ENCODE measurements around the gene COX6B1.
A peak's percentile ranks its signal among the peaks of the same experiment; 100 is the strongest.
"Not testable (repeated sequence)": the region's sequence is repeated elsewhere in the genome, so short reads cannot be mapped to it uniquely, and the experiment has no call there.

Gene COX6B1, protein sequence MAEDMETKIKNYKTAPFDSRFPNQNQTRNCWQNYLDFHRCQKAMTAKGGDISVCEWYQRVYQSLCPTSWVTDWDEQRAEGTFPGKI

DNA sequence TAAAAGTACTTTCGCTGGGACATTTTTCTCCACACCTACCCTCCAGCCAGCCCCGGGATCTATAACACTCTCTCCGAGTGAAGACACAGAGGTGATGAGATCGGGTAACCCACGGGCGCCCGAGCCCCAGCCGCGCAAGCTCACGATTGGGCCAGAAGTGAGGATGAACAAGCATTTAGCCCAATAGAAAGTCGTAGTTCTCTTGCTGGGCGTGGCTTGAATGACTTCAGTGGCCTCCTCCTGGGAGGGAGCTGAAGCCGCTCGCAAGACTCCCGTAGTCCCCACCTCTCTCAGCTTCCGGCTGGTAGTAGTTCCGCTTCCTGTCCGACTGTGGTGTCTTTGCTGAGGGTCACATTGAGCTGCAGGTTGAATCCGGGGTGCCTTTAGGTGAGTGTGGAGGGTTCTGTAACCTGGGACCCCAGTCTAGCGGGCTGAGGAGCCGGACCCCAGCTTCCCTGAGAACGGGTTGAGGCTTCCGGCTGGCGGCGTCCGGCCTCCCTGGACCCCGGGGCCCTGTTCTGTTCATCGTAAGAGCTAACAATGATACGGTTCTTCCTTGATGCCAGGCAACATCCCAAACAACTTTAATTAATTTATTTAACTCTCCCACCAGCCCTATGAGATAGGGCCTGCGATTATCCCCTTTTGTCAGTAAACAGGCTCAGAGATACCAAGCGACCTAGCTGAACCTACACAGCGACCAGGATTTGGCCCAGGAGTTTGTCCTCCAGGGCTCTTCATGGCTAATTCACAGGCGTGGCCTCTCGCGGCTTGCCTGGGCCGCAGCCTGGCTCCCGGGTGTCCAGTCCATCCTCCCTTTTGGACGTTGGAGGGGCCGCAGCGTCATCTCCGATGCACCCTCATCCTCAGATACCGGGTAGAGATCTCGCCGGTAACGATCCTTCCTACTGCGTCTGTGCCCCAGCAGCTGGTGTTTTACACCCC, at the start of gene COX6B1:
Gene COX6B1 (plus strand): TSS at position 307 of the 945 bp plus-strand sequence. CDS start 2,921 bp downstream, outside the sequence.
- DNase-seq (ENCODE audit: low read depth in 2 of 2): peak; percentile 75 to 92

DNA sequence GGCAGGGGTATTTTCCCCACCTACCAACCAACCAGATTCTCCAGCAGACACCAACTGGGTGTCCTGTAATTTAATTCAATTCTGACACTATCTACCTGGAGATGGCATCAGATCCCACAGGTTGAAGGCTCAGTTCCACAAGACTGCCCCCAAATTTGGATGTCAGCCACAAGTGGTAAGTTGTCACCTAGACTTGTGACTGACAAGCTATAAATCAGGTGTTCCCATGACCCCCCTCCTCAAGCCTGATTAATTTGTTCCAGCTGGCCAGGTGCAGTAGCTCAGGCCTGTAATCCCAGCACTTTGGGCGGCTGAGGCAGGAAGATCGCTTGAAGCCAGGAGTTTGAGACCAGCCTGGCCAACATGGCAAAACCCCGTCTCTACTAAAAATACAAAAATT, 46.2 kb upstream of the COX6B1 start:
- DNase-seq (ENCODE audit: low read depth in 2 of 2): no peak

DNA sequence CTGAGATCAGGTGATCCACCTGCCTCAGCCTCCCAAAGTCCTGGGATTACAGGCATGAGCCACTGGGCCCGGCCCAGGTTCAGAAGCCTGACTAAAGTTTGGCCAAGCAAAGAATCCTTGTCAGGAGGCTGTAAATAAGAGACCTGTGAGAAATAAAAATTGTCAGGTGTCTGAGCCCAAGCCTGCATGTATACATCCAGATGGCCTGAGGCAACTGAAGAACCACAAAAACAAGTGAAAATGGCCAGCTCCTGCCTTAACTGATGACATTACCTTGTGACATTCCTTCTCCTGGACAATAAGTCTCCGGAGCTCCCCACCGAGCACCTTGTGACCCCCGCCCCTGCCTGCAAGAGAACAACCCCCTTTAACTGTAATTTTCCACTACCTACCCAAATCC, 43.7 kb upstream of the COX6B1 start:
- DNase-seq (ENCODE audit: low read depth in 2 of 2): not testable (repeated sequence)

DNA sequence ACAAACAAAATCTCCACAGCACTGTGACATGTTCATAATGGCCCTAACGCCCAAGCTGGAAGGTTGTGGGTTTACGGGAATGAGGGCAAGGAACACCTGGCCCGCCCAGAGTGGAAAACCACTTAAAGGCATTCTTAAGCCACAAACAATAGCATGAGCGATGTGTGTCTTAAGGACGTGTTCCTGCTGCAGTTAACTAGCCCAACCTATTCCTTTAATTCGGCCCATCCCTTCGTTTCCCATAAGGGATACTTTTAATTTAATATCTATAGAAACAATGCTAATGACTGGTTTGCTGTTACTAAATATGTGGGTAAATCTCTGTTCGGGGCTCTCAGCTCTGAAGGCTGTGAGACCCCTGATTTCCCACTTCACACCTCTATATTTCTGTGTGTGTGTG, 41.0 kb upstream of the COX6B1 start:
- DNase-seq (ENCODE audit: low read depth in 2 of 2): not testable (repeated sequence)

DNA sequence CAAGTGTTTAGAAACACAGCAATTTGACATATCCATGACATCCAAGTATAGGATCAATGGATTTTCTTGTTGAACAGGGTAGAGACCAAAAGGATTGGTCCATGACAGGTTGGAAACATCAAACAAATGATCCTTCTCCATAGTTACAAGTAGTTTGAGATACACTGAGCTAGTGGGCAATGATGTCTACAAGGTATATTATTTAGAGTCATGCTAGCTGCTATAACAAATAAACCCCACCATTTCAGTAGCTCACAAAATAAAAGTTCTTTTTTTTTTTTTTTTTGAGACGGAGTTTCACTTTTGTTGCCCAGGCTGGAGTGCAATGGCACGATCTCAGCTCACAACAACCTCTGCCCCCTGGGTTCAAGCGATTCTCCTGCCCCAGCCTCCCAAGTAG, 40.5 kb upstream of the COX6B1 start:
- no peak for DNase-seq (ENCODE audit: low read depth in 2 of 2)

DNA sequence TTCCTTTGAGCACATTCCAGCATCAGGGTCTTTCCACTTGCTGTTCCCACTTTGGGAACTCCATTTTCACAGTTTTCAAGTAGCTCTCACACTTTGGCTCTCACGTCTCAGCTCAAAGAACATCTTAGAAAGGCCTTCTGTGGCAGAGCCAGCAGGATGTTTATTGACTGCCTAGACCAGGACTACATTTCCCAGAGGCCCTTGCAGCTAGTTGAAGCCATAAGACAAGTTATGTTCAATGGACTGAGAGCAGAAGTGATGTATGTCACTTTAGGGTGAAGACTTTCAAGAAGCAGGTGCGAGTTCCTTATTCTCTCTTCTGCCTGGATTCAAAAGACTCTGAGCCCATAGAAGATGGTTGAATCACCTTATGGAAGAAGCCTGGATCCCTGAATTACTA, 39.9 kb upstream of the COX6B1 start:
- DNase-seq (ENCODE audit: low read depth in 2 of 2): no peak

DNA sequence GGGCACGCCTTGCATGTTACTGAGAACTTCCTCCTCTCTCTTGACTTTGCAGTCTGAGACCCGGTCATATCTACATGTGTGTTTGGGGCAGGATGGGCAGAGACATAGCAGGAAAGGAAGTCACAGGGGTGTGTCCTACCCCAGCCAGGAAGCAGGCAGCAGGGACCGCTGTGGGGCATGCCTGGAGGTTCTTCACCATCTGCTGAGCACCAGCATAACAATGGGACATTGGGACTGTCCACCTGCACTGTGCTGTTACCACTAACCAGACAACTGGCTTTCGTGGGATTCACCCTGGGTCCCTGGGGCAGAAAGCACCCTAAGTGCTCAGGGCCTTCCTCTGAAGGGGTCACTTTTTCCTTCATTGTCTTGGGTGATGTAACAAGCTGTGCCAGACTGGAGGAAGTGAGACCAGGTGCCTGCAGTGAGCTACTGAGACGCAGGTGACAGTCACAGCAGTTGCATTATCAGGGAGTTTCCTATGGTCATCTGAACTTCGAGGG, 38.2 kb upstream of the COX6B1 start:
- DNase-seq (ENCODE audit: low read depth in 2 of 2): no peak

DNA sequence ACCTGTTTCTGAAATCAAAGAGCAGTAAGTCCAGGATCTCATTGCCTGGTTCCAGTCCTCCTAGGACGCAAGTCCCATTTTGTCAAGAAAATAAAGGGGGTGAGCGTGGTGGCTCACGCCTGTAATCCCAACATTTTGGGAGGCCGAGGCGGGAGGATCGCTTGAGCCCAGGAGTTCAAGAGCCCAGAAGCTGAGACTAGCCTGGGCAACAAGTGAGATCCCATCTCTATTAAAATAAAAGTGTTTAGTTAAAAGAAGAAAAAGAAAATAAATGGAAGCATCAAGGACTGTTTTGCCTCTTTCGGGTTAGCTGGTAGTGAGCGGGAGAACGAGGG, 35.9 kb upstream of the COX6B1 start:
- DNase-seq (ENCODE audit: low read depth in 2 of 2): no peak

DNA sequence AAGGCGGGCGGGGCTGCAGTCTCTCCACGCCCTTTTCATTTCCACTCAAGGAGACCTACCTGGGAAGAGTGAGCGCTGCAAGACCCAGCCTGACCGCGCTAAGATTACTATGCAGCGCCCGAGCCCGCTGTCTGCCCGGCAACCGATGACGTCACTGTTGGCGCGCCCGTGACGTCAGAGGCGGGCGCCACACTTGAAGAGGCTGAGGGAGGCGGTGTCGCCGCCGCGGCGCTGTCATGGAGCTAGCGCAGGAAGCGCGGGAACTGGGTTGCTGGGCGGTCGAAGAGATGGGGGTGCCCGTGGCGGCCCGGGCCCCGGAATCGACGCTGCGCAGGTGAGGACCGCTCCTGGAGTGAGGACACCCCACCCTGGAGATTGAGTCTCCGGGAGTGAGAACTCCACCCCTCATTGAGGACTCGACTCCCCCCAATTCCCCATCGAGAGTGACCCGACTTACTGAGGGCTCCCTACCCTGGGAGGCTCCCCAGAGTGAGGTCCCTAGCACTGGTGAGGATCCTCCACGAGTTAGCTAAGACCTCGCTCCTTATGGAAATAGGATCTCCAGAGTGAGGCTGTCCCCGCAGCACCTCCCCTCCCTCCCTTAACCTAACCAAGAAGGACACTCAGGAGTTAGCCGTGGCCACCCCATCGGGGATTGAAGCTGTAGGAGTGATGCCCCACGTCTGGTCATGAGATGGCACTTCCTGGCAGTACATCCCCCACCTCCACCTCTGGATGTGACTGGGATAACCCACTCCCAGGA, 35.4 kb upstream of the COX6B1 start, which contains the start of gene HAUS5:
Gene HAUS5 (plus strand): TSS at position 177 of the 763 bp plus-strand sequence. CDS start 60 bp downstream, at position 237.
- peak; percentile 85 to 91 for DNase-seq (ENCODE audit: low read depth in 2 of 2)

DNA sequence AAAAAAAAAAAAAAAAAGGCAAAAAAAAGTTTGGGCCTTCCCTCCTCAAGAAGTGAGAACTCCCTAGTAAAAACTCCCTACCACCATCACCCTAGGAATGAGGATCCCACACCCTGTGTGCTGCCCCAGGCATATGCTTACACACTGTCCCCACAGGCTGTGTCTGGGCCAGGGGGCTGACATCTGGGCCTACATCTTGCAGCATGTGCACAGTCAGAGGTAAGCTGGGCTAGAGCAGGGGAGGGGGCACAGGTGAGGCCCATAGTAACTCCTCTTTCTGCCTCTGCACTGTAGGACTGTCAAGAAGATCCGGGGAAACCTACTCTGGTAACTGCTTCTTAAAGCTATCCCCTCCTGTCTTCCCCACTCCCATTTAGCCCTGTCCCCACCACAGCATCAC, 34.5 kb upstream of the COX6B1 start:
- no peak for DNase-seq (ENCODE audit: low read depth in 2 of 2)

DNA sequence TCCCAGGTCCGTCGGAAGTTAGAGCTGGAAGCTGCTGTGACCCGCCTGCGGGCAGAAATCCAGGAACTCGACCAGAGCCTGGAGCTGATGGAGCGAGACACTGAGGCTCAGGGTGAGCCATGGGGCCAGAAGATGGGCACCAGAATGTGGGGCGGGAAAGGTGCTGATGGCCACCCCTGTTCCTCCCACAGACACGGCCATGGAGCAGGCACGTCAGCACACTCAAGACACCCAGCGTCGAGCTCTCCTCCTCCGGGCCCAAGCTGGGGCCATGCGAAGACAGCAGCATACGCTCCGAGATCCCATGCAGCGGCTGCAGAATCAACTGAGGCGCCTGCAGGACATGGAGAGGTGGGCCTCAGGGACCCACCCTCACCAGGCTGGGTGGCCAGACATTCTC, 33.1 kb upstream of the COX6B1 start:
- no peak for DNase-seq (ENCODE audit: low read depth in 2 of 2)

DNA sequence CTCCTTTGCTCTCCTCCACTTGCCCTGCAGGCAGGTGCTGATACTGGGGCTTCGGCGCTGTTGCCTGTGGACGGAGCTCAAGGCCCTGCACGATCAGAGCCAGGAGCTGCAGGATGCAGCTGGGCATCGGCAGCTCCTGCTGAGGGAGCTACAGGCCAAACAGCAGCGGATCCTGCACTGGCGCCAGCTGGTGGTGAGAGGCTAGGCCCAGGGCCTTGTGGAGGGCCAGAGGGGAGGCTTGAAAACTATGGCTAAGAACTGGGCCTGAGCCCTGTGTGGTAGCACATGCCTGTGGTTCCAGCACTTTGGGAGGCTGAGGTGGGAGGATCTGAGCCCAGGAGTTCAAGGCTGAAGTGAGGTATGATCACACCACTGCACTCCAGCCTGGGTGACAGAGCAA, 29.3 kb upstream of the COX6B1 start:
- no peak for DNase-seq (ENCODE audit: low read depth in 2 of 2)

DNA sequence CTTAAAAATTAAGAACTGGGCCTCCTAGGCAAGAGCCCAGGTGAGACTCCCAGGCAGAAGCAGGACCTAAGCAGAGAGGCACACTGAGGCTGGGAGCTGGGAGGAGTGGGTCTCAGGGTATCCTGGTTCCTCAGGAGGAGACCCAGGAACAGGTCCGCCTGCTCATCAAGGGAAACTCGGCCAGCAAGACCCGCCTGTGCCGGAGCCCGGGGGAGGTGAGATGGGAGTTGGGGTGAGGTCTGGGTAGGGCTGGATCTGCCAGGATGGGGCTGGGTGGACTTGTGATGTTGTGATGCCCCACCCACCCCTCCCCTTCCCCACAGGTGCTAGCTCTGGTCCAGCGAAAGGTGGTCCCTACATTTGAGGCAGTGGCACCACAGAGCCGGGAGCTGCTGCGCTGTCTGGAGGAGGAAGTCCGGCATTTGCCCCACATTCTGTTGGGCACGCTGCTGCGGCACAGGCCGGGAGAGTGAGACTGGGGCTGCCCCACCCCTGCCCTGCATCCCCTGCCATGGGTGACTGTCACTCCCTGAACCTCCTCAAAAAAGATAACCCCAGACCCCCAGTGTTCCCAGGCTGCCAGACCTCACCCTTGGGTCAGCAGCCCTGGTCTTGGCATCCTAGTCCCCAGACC, 28.7 kb upstream of the COX6B1 start:
- DNase-seq (ENCODE audit: low read depth in 2 of 2): no peak

DNA sequence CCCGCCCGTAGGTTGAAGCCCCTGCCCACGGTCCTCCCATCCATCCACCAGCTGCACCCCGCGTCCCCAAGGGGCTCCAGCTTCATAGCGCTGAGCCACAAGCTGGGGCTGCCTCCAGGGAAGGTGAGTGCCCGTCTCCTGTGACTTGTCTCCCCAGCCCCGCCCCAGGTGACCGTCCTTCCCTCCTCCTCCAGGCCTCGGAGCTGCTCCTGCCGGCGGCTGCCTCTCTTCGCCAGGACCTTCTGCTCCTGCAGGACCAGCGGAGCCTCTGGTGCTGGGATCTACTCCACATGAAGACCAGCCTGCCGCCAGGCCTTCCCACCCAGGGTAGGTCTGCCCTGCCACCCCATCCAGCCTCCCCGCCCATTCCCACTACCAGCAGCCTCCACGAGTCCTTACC, 28.1 kb upstream of the COX6B1 start:
- DNase-seq (ENCODE audit: low read depth in 2 of 2): no peak

DNA sequence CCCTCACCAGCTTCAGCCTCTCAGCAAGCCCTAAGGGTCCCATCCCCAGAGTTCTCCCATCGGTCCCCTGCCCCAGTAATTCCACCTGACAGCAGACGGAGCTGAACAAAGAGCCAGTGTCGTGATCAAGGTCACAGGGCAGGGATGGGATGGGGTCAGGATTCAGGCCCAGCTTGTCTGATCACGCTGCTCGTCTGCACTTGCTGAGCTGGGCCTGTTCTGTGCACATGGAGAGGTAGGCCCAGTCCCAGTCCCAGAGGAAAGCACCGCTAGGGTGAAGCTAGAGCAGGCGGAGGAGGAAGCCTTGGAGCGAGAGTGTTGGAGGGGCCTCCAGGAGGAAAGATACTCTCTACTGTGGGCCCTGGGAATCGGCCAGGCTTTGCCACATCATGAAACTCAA, 26.4 kb upstream of the COX6B1 start:
- DNase-seq (ENCODE audit: low read depth in 2 of 2): no peak

DNA sequence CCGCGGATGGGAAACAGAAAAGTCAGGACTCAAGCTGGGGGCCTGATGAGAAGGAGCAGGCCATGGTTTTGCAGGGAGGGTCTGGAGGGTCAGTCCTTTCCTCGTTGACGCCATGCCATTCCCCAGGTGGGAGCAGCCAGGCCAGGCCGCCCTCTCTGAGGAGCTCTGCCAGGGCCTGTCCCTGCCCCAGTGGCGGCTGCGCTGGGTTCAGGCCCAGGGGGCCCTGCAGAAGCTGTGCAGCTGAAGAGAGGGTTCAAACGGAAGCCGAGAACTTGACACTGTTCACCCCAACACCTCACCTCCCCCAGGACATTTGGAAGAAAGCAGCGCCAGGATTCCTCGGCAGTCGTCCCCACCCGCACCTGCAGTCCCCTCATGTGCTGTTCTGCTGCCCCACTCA, 25.4 kb upstream of the COX6B1 start:
- DNase-seq (ENCODE audit: low read depth in 2 of 2): no peak

DNA sequence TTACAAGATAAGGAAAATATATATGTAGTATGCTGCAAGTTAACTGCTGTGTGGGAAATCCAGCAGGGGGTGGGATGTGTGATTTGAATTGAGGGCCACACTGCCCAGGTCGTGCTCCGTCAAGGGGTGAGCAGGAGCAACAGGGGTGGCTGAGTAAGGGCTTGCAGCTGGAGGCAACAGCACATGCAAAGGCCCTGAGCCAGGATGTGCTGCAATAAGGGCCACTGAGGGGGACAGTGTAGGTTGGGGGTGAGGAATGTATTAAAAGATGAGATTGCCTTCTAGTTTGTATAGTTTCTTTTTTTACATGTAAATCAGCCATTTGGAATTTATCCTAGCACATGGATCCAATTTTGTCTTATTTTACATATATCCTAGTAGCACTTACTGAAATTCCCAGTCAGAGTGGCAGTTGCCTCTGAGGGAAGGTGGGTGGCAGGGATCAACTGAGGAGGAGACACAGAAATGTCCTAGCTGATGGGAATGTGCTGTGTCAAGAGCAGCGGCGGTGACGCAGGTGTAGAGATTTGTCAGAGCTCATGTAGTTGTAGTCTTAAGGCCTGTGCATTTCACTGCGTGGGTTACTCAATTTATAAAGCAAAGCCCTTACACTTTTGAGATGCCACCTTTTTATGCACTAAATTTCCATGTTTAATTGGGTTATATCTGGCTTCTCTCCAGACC, 24.7 kb upstream of the COX6B1 start:
- DNase-seq (ENCODE audit: low read depth in 2 of 2): no peak

DNA sequence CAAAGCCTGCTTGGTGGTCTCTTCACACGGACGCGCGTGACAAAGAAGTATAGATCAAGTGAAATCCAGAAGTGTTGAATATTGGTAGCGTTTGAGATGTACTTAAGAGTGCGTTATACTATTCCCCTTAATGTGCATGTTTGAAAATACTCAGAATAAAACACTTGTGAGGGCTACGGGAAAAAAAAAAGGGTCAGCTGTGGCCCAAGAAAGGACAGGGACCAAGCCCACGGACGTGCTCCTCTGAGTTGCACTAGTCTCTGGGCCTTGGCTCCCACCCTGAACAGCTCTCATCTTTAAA, 19.9 kb upstream of the COX6B1 start:
- DNase-seq (ENCODE audit: low read depth in 2 of 2): no peak

DNA sequence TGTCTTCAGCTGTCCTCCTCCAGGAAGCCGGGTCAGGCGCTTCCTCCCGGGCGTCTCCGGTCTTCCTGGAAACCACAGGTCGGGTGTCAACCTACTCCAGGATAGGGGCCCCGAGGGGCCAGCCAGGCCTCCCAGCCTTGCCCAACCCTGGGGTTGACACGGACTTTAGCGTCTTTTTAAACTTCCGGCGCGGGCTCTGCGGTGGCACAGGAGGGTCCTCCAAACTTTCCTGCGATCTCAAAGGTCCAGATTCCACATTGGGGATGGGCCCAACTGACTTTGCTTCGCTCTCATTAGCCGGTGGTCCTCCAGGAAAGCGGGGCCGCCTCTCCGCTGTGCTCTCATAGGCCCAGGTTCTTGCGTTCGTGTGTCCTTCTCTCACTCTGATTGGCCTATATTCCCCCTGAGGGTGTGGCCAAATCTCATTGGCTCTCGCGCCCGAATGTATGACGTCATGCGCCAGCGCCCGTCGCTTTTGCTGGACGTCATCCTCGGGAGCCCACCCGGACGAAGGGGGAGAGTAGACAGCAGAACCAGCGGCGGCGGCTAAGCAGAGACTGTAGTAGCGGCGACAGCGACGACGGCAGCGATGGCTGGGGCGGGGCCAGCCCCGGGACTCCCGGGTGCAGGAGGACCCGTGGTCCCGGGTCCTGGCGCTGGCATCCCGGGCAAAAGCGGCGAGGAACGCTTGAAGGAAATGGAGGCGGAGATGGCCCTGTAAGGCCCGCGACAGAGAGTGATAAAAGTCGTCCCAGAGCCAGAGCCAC, 19.4 kb upstream of the COX6B1 start, which contains the start of gene RBM42:
Gene RBM42 (plus strand): TSS at position 472 of the 767 bp plus-strand sequence. CDS start 118 bp downstream, at position 590.
- DNase-seq (ENCODE audit: low read depth in 2 of 2): peak; percentile 94 to 95

DNA sequence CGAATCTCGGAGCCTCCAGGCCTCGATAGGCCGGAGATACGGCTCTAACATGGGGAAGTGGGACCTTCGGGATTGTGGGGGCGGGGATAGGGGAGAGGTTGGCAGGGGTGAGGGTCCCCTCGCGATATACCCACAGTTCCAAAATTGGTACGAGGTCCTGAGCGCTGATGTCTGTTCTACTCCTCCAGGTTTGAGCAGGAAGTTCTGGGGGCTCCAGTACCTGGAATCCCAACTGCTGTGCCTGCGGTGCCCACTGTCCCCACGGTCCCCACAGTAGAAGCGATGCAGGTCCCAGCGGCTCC, 18.8 kb upstream of the COX6B1 start:
- no peak for DNase-seq (ENCODE audit: low read depth in 2 of 2)

Data from stimulated activated CD8-positive, alpha-beta memory T cell treated with anti-CD3 and anti-CD28 coated beads, Interleukin-15, amount 100 ng/mL, for 4 hours (primary cell).